Astrocyte (in vitro differentiated cells and primary cell): Measurements from ENCODE around the gene LGALS8. TPM values are rescaled to one million over a fixed set of nuclear protein-coding genes. Genes with fewer than 3 reads are reported as not detected.

Source experiments
- DNase-seq: peaks from one replicate; pipeline ENCODE4 v3.0.0-alpha.2; 2010; ENCODE audit warnings: low read depth
- FAIRE-seq: peaks from 2 replicates; lab custom pipeline; 2011; peaks lifted over from hg19 to GRCh38; lab: Jason Lieb, UNC
- H2AFZ ChIP-seq: 2 replicates; pipeline ENCODE4 v1.6.0; 2012; ENCODE audit warnings: low read depth, low read length, inconsistent platforms
- H3K27ac ChIP-seq: 2 replicates; pipeline ENCODE4 v1.5.1; 2011; ENCODE audit warnings: low read depth, low read length, inconsistent platforms
- H3K27me3 ChIP-seq: 2 replicates; pipeline ENCODE4 v1.6.0; 2011; ENCODE audit warnings: low read length, inconsistent platforms; ENCODE audit not compliant: insufficient read depth
- H3K36me3 ChIP-seq: 2 replicates; pipeline ENCODE4 v1.5.1; 2011; ENCODE audit warnings: low read length, inconsistent platforms; ENCODE audit not compliant: insufficient read depth
- H3K4me1 ChIP-seq: 2 replicates; pipeline ENCODE4 v1.5.1; 2011; ENCODE audit warnings: low read length, inconsistent platforms; ENCODE audit not compliant: insufficient read depth
- H3K4me2 ChIP-seq: 2 replicates; pipeline ENCODE4 v1.6.0; 2012; ENCODE audit warnings: low read length, inconsistent platforms
- H3K4me3 ChIP-seq: 2 replicates; pipeline ENCODE4 v1.5.1; 2011; ENCODE audit warnings: low read depth, mild to moderate bottlenecking, low read length, inconsistent platforms; ENCODE audit not compliant: insufficient read depth
- H3K79me2 ChIP-seq: 2 replicates; pipeline ENCODE4 v1.6.0; 2012; ENCODE audit warnings: mild to moderate bottlenecking, low read length, inconsistent platforms; ENCODE audit not compliant: insufficient read depth
- H3K9ac ChIP-seq: 2 replicates; pipeline ENCODE4 v1.6.0; 2012; ENCODE audit warnings: mild to moderate bottlenecking, low read length, inconsistent platforms
- H3K9me3 ChIP-seq: 2 replicates; pipeline ENCODE4 v1.5.1; 2012; ENCODE audit warnings: low read depth, mild to moderate bottlenecking, low read length, inconsistent platforms; ENCODE audit not compliant: insufficient read depth
- H4K20me1 ChIP-seq: 2 replicates; pipeline ENCODE4 v1.6.0; 2012; ENCODE audit warnings: low read length, inconsistent platforms; ENCODE audit not compliant: insufficient read depth
- H3K27ac Mint-ChIP-seq: one replicate; pipeline ENCODE4 v1.8.0; 2021; ENCODE audit warnings: mild to moderate bottlenecking, mixed read lengths; ENCODE audit not compliant: unreplicated experiment
- H3K27me3 Mint-ChIP-seq: one replicate; pipeline ENCODE4 v1.8.0; 2021; ENCODE audit warnings: low read depth, mixed read lengths; ENCODE audit not compliant: unreplicated experiment
- H3K36me3 Mint-ChIP-seq: one replicate; pipeline ENCODE4 v1.8.0; 2021; ENCODE audit warnings: low read depth, mixed read lengths; ENCODE audit not compliant: unreplicated experiment
- H3K4me1 Mint-ChIP-seq: one replicate; pipeline ENCODE4 v1.8.0; 2021; ENCODE audit warnings: low read depth, mixed read lengths; ENCODE audit not compliant: unreplicated experiment
- H3K4me3 Mint-ChIP-seq: one replicate; pipeline ENCODE4 v1.8.0; 2021; ENCODE audit warnings: mild to moderate bottlenecking, moderate library complexity, mixed read lengths; ENCODE audit not compliant: unreplicated experiment
- H3K9me3 Mint-ChIP-seq: one replicate; pipeline ENCODE4 v1.8.0; 2021; ENCODE audit warnings: mild to moderate bottlenecking, mixed read lengths; ENCODE audit not compliant: unreplicated experiment
- EZH2 ChIP-seq: IDR thresholded peaks from 2 replicates; pipeline ENCODE4 v1.6.1; 2012; ENCODE audit warnings: mild to moderate bottlenecking, low read length, inconsistent platforms; ENCODE audit not compliant: insufficient read depth
- total RNA-seq: library from RNA; stranded (reverse); gene quantifications from 2 replicates; pipeline ENCODE4 v1.2.1, GENCODE V29; 2021
- TF ChIP-seq, protein P1 (sequence below): IDR thresholded peaks from 2 replicates; pipeline ENCODE4 v1.5.1; 2011; ENCODE audit warnings: low read depth, mild to moderate bottlenecking, inconsistent platforms, low read length, moderate library complexity; ENCODE audit not compliant: insufficient read depth

Gene LGALS8
- total RNA-seq, 1 donor from 2014 or later, result 27.9 TPM

DNA sequence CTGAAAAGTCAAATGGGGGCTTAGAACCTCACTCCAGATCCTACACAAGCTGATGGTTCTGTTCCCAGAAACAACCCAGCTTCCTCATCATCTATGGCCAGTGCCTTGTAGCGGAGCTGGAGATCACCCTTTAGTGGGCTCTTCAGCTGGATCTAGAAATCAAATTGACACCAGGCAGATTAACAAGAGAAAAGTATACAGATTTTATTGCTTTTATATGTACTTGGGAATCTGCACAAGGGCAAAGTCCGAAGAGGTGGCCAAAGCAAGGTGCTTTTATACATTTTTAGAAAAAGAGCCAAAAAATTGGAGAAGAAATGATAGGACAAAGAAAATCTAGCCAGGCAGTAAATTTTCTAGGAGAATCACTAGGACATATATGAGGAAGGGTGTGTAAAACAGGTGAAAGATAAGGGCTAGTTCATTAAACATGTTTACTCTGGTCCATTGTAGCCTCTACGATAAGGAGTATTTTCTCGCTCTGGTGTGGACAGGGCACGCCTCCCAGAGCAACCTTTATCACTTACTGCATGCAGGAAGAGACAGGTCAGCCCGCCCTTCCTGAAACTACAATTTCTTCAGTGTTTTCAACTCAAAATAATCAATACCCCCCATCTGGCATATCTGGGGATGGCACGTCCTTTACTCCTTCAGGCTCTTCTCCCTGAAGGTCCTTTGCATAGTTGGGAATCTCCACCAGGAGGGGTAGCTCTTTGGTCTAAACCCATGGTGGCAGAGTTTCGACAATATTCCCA lies 14.0 kb upstream of the LGALS8 start:
- no peak overlapping the region for H3K4me3 Mint-ChIP-seq
- H3K4me3 ChIP-seq, result no peak overlapping the region
- no peak for TF ChIP-seq EZH2
- TF ChIP-seq, protein P1, sequence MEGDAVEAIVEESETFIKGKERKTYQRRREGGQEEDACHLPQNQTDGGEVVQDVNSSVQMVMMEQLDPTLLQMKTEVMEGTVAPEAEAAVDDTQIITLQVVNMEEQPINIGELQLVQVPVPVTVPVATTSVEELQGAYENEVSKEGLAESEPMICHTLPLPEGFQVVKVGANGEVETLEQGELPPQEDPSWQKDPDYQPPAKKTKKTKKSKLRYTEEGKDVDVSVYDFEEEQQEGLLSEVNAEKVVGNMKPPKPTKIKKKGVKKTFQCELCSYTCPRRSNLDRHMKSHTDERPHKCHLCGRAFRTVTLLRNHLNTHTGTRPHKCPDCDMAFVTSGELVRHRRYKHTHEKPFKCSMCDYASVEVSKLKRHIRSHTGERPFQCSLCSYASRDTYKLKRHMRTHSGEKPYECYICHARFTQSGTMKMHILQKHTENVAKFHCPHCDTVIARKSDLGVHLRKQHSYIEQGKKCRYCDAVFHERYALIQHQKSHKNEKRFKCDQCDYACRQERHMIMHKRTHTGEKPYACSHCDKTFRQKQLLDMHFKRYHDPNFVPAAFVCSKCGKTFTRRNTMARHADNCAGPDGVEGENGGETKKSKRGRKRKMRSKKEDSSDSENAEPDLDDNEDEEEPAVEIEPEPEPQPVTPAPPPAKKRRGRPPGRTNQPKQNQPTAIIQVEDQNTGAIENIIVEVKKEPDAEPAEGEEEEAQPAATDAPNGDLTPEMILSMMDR, result no peak
- H3K27ac ChIP-seq, result no peak overlapping the region
- H3K27me3 ChIP-seq, result peaks cover 3% of the 10 kb centered on the region
- H3K4me1 Mint-ChIP-seq, result peaks cover 4% of the 10 kb centered on the region
- H3K4me2 ChIP-seq, result no peak overlapping the region
- H4K20me1 ChIP-seq, result no peaks in the 10 kb centered on the region
- H3K27ac Mint-ChIP-seq, result no peak overlapping the region
- H3K9ac ChIP-seq, result no peak overlapping the region
- no peaks in the 10 kb centered on the region for H3K27me3 Mint-ChIP-seq
- FAIRE-seq (no peak), DNase-seq (no peak)
- no peaks in the 10 kb centered on the region for H3K9me3 ChIP-seq
- H2AFZ ChIP-seq, result no peak overlapping the region
- peaks cover 7% of the 10 kb centered on the region for H3K4me1 ChIP-seq
- no peaks in the 10 kb centered on the region for H3K79me2 ChIP-seq
- no peaks in the 10 kb centered on the region for H3K36me3 Mint-ChIP-seq
- H3K36me3 ChIP-seq, result no peaks in the 10 kb centered on the region
- no peaks in the 10 kb centered on the region for H3K9me3 Mint-ChIP-seq

DNA sequence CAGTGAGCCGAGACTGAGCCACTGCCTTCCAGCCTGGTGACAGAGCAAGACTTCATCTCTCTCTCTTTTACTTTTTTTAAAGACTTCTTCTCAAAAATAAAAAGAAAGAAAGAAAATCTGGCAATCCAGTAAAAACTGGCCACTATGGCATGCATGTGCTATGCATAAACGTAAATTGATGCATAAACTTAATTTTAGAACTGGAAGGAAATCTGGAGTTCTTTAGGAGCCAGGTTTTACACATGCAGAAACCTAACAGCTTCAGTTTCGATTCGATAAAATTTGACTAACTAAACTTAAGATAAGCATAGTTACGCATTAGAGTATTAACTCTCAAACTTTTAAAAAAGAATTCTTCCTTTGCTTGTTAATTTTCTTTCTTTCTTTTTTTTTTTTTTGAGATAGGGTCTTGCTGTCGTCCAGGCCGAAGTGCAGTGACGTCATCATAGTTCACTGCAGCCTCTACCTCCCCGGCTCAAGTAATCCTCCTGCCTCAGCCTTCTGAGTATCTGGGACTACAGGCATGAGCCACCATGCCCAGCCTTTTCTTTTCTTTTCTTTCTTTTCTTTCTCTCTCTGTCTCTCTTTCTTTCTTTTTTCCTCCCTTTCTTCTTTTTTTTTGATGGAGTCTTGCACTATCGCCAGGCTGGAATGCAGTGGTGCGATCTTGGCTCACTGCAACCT lies 11.9 kb upstream of the LGALS8 start:
- no peak for TF ChIP-seq EZH2
- TF ChIP-seq, protein P1, result no peak
- Mint-ChIP-seq H3K4me1 (peaks cover 10% of the 10 kb centered on the region), H3K27me3 (no peaks in the 10 kb centered on the region), H3K27ac (no peak overlapping the region), H3K36me3 (no peaks in the 10 kb centered on the region), H3K9me3 (no peaks in the 10 kb centered on the region), H3K4me3 (no peak overlapping the region)
- no peaks in the 10 kb centered on the region for H3K79me2 ChIP-seq
- no peak overlapping the region for H3K4me3 ChIP-seq
- H3K4me2 ChIP-seq, result no peak overlapping the region
- no peaks in the 10 kb centered on the region for H3K36me3 ChIP-seq
- H2AFZ ChIP-seq, result no peak overlapping the region
- no peak for FAIRE-seq
- no peak for DNase-seq
- no peaks in the 10 kb centered on the region for H3K9me3 ChIP-seq
- H3K27me3 ChIP-seq, result peaks cover 3% of the 10 kb centered on the region
- peaks cover 11% of the 10 kb centered on the region for H3K4me1 ChIP-seq
- H3K9ac ChIP-seq, result no peak overlapping the region
- H4K20me1 ChIP-seq, result no peaks in the 10 kb centered on the region
- no peak overlapping the region for H3K27ac ChIP-seq
